H1 (cell line): ENCODE results near the gene NBAS. TPM values are rescaled to one million over a fixed set of nuclear protein-coding genes. Genes with fewer than 3 reads are reported as not detected.

Experiments
- E2F6 ChIP-seq: IDR thresholded peaks from 2 replicates; pipeline ENCODE4 v1.6.1; 2012; ENCODE audit warnings: inconsistent platforms
- polyA plus RNA-seq, 7 experiments: library from polyadenylated mRNA; depleted of rRNA in 3 of 7; stranded (reverse) in 5 of 7; unstranded in 2 of 7; fragments of >200 nt in 5 of 7; fragments of 200-250 nt in 2 of 7; gene quantifications; 1 replicate in 5 of 7; 2 replicates in 1 of 7; 4 replicates in 1 of 7; pipeline versions ENCODE4 v1.2.1 to v1.2.3, GENCODE V29; 2011 to 2013; ENCODE audit warnings: missing spikeins in 2 of 7, mixed read lengths in 2 of 7
- total RNA-seq: library from RNA; stranded (reverse); fragmentation: NEBNext Ultra II Directional; extraction: Animal tissue kit (Norgen Biotek cat#: 25700); gene quantifications from 2 replicates; pipeline ENCODE4 v1.2.1, GENCODE V29; 2021

NBAS gene
- total and polyA plus RNA-seq, 2 of the 8 experiments (the other 6 are each of a cell fraction or from before 2014, with no cell fraction given) = 19.6 to 34.8 TPM

- no peak for TF ChIP-seq E2F6
Measured at GRCh38 chr2:15372019-15372418, 189.1 kb downstream of the NBAS start (continued).
